Esophagus muscularis mucosa (tissue), 4 donors: ENCODE measurements around the gene MAN2A1. TPM values are rescaled to one million over a fixed set of nuclear protein-coding genes. Genes with fewer than 3 reads are reported as not detected.

ENCODE experiments used
- DNase-seq: peaks from one replicate; pipeline ENCODE4 v3.0.0-alpha.2; 2017; ENCODE audit errors: extremely low spot score
- H3K27ac ChIP-seq, 4 donors: fragments of 200-600 bp; sonication (generic); replicated peaks in 1 of 4; 1 replicate in 3 of 4; 2 replicates in 1 of 4; pipeline ENCODE4 v1.5.1; 2016 to 2019; ENCODE audit warnings: mild to moderate bottlenecking in 1 of 4
- H3K27me3 ChIP-seq, 4 donors: fragments of 200-600 bp; sonication (generic); one replicate each; pipeline versions ENCODE4 v1.5.1 to v1.6.0; 2016 to 2019
- H3K36me3 ChIP-seq, 4 donors: fragments of 200-600 bp; sonication (generic); one replicate each; pipeline ENCODE4 v1.5.1; 2016 to 2019
- H3K4me1 ChIP-seq, 4 donors: fragments of 200-600 bp; sonication (generic); one replicate each; pipeline ENCODE4 v1.5.1; 2016 to 2019
- H3K4me3 ChIP-seq, 4 donors: fragments of 200-600 bp; sonication (generic); 1 replicate in 2 of 4; 2 replicates in 2 of 4; pipeline ENCODE4 v1.5.1; 2016 to 2019; ENCODE audit warnings: mild to moderate bottlenecking in 4 of 4, moderate library complexity in 1 of 4
- H3K9me3 ChIP-seq, 4 donors: fragments of 200-600 bp; sonication (generic); 1 replicate in 3 of 4; 2 replicates in 1 of 4; pipeline ENCODE4 v1.5.1; 2016 to 2019
- EP300 ChIP-seq: sonication (generic); formaldehyde crosslinking; IDR thresholded peaks from one replicate; pipeline ENCODE4 v1.6.1; 2017; ENCODE audit warnings: antibody characterized with exemption
- POLR2A ChIP-seq: fragments of 450-650 bp; IDR thresholded peaks from one replicate; pipeline ENCODE4 v1.6.1; 2017; ENCODE audit warnings: antibody characterized with exemption, moderate library complexity, mild to moderate bottlenecking, low read depth
- POLR2AphosphoS5 ChIP-seq, 2 donors: sonication (generic); formaldehyde crosslinking; IDR thresholded peaks; one replicate each; pipeline ENCODE4 v1.6.1; 2017; ENCODE audit warnings: antibody characterized with exemption in 2 of 2
- WGBS: methylation state at CpG from one replicate; pipeline ENCODE4 v1.1.5; 2018; 5-methylcytosine and 5-hydroxymethylcytosine counted together
- intact Hi-C: fragments of 100-400 bp; cut with DNase I; formaldehyde crosslinking; loops from one replicate; pipeline ENCODE4 v1.15.1; 2023
- total RNA-seq, 4 donors: library from RNA; depleted of rRNA; stranded (reverse); fragments of >200 nt; gene quantifications; one replicate each; pipeline versions ENCODE4 v1.1.0 to v1.2.1, GENCODE V29; 2016
- TF ChIP-seq, protein P1 (sequence below), 3 experiments: fragments of 200-600 bp in 2 of 3; fragments of 450-650 bp in 1 of 3; sonication (generic) in 2 of 3; IDR thresholded peaks; one replicate each; pipeline ENCODE4 v1.5.1; 2017 to 2019; ENCODE audit warnings: antibody characterized with exemption in 3 of 3, mild to moderate bottlenecking in 2 of 3, moderate library complexity in 1 of 3

MAN2A1 gene
- total RNA-seq, 4 donors from 2014 or later, result 22.3 to 29.5 (median 27.4) TPM

DNA sequence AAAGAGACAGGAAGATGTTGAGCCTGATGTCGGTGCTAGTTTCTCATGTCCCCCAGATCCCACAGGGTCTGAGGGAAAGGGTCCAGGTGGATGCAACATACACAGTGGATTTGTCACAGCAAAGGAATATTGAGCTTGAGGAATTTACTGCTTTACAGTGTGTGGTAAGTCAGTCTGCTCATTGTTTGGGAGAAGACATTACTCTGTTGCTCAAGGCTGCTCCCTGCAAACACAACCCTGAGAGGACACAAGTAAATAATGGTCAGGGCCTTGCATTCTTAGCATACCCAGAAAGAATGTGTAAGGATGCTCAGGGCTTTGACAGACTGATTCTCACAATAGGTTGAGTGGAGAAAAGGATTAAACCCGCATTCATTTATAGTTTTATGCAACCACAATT lies 7.3 kb upstream of the MAN2A1 start:
- Histone ChIP-seq H3K27ac (no peak overlapping the region), H3K4me3 (no peak overlapping the region), H3K9me3 (no peaks in the 10 kb centered on the region), H3K4me1 (no peaks in the 10 kb centered on the region), H3K27me3 (no peaks in the 10 kb centered on the region), H3K36me3 (no peaks in the 10 kb centered on the region)
- intact Hi-C loops, result no loop called here
- DNase-seq, result no peak
- TF ChIP-seq, protein P1, sequence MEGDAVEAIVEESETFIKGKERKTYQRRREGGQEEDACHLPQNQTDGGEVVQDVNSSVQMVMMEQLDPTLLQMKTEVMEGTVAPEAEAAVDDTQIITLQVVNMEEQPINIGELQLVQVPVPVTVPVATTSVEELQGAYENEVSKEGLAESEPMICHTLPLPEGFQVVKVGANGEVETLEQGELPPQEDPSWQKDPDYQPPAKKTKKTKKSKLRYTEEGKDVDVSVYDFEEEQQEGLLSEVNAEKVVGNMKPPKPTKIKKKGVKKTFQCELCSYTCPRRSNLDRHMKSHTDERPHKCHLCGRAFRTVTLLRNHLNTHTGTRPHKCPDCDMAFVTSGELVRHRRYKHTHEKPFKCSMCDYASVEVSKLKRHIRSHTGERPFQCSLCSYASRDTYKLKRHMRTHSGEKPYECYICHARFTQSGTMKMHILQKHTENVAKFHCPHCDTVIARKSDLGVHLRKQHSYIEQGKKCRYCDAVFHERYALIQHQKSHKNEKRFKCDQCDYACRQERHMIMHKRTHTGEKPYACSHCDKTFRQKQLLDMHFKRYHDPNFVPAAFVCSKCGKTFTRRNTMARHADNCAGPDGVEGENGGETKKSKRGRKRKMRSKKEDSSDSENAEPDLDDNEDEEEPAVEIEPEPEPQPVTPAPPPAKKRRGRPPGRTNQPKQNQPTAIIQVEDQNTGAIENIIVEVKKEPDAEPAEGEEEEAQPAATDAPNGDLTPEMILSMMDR (IDR thresholded peaks at IDR 0.05), result no peak
- no peak for TF ChIP-seq POLR2AphosphoS5 (IDR thresholded peaks at IDR 0.05)
- TF ChIP-seq EP300, result no peak
- TF ChIP-seq POLR2A, result no peak
- 69% methylated on average over 2 of the region's 2 CpGs for WGBS

DNA sequence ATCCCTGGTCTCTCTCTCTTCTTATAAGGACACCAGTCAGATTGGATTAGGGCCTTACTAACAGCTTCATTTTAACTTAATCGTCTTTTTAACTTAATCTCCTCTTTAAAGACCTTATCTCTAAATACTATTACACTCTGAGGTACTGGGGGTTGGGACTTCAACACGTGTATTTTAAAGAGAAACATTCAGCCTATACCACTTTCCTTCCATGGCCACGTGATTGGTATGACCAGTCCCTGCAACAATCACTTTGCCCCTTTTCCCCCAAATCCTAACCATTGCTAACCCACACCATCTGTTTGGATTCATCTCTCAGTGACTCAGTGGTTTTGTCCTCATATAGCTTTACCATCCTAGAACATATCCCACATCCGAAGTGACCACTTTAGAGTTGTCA lies 3.8 kb upstream of the MAN2A1 start:
- Histone ChIP-seq H3K9me3 (peaks cover 0 to 8% (median 2%) of the 10 kb centered on the region in 4 donors), H3K27ac (no peak overlapping the region), H3K36me3 (no peaks in the 10 kb centered on the region), H3K4me3 (no peak overlapping the region), H3K4me1 (no peaks in the 10 kb centered on the region), H3K27me3 (no peaks in the 10 kb centered on the region)
- intact Hi-C loops, result no loop called here
- whole genome bisulfite sequencing, result 93% methylated on average over 4 of the region's 4 CpGs
- no peak for TF ChIP-seq POLR2AphosphoS5 (IDR thresholded peaks at IDR 0.05)
- TF ChIP-seq, protein P1 (IDR thresholded peaks at IDR 0.05), result no peak
- no peak for TF ChIP-seq POLR2A
- no peak for TF ChIP-seq EP300
- DNase-seq, result no peak

DNA sequence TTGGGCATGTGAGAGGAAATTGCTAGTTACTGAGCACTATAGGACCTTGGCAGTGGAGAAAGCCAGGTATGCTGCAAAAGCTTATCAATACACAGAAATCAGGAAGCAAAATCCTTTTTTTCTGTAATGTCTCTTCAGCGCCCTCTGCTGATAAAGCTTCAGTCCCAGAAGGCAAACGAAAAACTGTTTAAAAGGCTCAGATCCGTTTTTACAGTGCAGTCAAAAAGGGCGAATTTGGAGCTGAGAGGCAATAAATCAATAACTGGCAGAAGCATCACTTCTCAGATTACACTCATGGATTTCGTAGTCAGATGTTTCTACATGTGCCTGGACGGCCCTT lies 1.1 kb upstream of the MAN2A1 start:
- Histone ChIP-seq H3K4me3 (peak overlapping the region; percentile 85 to 95 (median 90)), H3K9me3 (peaks cover 0 to 8% (median 2%) of the 10 kb centered on the region in 4 donors), H3K27me3 (no peaks in the 10 kb centered on the region), H3K36me3 (no peaks in the 10 kb centered on the region), H3K4me1 (peaks cover 19 to 25% (median 24%) of the 10 kb centered on the region in 4 donors), H3K27ac (peak overlapping the region; percentile 94 to 98 (median 97))
- intact Hi-C loops, result no loop called here
- 26% methylated on average over 6 of the region's 6 CpGs for WGBS
- TF ChIP-seq, protein P1 (IDR thresholded peaks at IDR 0.05), result peak in 2 of 3 experiments; percentile 17 to 32
- TF ChIP-seq POLR2AphosphoS5 (IDR thresholded peaks at IDR 0.05), result no peak
- no peak for DNase-seq

DNA sequence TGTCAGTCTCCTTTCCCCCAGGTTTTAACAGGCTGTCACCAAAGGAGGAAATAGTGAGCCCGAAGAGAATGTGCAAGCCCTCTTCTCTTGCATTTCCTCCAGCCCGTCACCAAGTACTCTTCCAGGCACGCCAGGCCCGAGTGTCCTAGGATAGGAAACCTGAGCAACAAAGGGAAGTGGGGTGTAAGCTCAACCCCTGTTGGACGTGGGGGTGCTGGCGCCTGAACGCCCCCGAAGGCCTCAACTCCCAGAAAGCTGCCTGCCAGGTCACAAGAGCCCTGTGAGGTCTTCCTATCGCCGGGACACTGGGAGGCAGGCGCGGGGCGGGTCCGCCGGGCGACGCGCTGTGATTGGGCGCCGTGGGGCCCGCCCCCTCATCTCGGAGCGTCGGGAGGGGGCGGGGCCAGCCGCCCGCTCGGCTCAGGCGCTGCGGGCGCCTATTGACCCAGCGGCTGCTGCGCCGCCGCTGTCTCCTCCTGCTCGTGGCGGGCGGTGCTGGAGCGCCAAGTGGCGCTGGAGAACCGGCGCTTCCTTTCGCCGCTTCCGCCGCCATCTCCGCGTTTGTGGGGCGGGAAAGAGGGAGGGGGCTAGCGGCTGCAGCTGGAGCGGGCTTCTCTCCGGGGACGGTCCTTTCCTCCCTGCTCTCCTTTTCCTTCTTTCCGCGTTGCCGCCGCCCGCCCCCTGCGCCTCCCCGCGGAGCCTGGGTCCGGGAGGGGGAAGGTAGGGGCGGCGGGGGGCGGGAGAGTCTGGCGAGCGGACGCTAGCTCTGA lies 572 bp upstream of the MAN2A1 start:
- intact Hi-C loops, result no loop called here
- Histone ChIP-seq H3K4me1 (peaks cover 21 to 31% (median 29%) of the 10 kb centered on the region in 4 donors), H3K9me3 (peaks cover 0 to 8% (median 2%) of the 10 kb centered on the region in 4 donors), H3K4me3 (peak overlapping the region; percentile 85 to 95 (median 90)), H3K27me3 (no peaks in the 10 kb centered on the region), H3K36me3 (no peaks in the 10 kb centered on the region), H3K27ac (peak overlapping the region; percentile 94 to 98 (median 97))
- peak; percentile 96 for DNase-seq
- TF ChIP-seq POLR2A (peak; percentile 64), EP300 (no peak), POLR2AphosphoS5 (IDR thresholded peaks at IDR 0.05) (peak; percentile 79 to 92)
- TF ChIP-seq, protein P1 (IDR thresholded peaks at IDR 0.05), result peak in 2 of 3 experiments; percentile 6 to 12
- WGBS, result 3% methylated on average over 20 of the region's 68 CpGs
